GM19468 (cell line): ENCODE results near the gene NFE2L1.
A peak's percentile ranks its signal among the peaks of the same experiment; 100 is the strongest.
"Not testable (repeated sequence)": the region's sequence is repeated elsewhere in the genome, so short reads cannot be mapped to it uniquely, and the experiment has no call there.

ENCODE experiments used
- ATAC-seq: cut with Tn5 transposase; IDR thresholded peaks from one replicate; pipeline ENCODE4 v1.9.1; 2021; ENCODE audit warnings: mild to moderate bottlenecking, moderate library complexity, moderate number of reproducible peaks; ENCODE audit not compliant: unreplicated experiment; ENCODE audit errors: extremely low read depth

NFE2L1 gene

DNA sequence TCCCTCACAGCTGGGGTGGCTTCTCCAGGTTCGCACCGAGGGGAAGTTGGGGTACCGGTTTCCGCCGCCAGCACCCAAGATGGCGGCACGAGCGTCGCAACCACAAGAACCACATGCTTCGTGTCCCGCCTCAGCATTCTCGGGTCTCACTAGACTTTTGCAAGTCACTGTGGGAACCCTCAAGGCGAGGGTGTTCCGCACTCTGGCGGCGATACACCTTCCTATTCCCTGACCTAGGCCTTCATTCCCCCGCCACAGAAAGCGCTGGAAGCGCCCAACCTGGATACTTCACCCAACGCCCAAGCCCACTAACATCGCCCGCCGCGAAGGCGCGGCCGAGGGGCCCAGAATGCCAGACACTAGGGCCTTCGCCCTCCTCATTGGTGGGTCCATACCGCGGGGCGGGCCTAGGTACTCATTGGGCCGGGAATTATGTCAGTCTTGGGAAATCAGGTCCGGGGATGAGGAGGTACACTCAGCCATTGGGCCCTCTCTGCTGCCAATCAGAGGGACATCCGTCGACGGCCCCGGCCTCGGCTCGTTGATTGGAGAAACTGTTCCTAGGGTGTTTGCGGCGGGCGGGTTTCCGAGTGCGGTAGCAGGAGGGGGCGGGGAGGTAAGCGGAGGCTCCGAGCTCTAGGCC lies at the start of gene NFE2L1:
TSS of gene NFE2L1 (plus strand) at position 619 of the 643 bp plus-strand sequence. CDS start 2,760 bp downstream, outside the sequence.
- ATAC-seq = peak; percentile 85

GRCh38 chr17:47999582-47999981 lies 48.6 kb upstream of the NFE2L1 start:
- ATAC-seq = no peak

DNA sequence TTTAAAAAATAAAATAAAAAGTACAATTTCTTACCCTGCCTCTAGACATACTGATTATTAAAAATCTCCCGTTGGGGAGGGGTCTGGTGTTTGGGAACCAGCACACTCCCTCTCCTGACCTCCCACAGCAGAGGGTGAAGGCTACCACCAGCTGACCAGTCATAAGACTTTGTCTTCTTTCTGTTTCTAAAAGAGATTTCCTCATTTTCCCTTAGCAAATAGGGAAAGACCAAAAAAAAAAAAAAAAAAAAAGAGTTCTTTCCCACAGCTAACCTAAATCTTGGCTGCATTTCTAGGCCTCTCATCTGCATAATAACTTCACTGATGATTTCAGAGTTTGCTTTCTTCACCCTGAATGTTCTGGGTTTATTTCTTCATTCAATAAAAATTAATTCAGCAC lies 47.0 kb upstream of the NFE2L1 start:
- ATAC-seq = no peak

- not testable (repeated sequence) for ATAC-seq
Observed at GRCh38 chr17:48001657-48002056, 46.5 kb upstream of the NFE2L1 start.

DNA sequence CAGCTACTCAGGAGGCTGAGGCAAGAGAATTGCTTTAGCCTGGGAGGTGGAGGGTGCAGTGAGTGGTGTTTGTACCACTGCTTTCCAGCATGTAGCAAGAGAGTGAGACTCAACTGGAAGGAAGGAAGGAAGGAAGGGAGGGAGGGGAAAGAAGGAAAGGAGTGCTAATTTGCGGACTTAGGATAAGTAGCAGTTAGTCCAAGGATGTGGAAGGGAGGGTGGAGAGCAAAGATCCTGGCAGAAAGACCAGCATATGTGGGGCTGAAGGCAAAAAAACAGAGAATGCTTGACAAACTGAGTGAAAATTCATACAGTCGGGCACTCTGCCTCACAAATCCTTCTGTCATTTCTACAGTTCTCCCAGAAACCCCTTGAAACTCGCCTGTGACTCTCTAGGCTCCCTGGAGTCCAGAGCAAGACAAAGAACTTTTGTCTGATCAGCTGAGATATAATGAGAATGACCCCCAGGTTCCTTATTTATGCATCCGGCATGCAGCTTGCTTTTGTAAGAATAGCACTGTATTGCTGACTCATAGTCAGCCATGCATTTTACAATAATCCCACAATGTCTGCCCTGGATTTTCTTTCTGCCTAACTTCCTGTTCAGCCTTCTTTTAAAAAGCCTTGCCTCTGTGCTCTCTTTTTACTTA lies 45.8 kb upstream of the NFE2L1 start:
- ATAC-seq = no peak

DNA sequence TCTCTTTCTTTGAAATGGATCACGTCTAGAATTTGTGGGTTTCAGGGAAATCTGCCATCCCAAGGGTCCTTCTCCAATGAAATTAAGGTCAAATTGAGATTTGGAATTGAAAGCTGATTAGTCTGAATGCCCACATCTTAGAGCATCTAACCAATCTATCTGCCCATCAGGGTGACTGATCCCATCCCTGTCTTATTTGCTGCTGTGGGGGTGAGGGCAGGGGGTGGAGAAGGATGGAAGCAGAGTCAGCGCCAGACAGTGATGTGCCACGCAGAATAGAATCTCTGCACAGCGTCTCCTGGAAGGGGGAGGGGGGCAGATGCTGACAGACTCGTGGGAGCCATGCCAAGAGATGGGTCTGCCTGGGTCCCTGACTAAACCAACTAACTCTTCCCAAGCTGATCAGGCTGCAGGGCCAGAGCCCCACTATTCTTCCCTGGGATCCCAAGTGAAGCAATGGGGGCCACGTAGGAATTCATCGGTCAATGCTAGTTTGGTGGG lies 45.2 kb upstream of the NFE2L1 start:
- ATAC-seq = no peak

GRCh38 chr17:48003417-48004151 lies 44.6 kb upstream of the NFE2L1 start:
- ATAC-seq = no peak

DNA sequence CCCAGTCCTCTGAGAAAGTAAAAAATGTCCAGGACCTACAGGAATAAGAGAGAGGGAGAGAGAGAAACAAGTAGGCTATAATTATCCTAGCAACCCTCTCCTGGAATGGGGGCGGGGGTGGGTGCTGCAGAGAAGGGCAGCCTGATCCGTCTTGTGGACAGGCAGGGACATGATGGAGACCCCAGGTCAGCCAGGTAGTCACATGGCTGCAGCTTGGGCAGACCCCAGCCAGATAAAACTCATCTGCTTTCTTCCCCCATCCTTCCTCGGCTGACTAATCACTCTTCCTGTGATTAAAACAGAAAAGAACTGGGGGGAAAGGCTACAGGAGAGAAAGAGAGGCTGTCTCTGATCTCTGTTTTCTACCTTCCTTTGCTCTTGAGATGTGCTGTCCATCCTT lies 43.2 kb upstream of the NFE2L1 start:
- no peak for ATAC-seq

DNA sequence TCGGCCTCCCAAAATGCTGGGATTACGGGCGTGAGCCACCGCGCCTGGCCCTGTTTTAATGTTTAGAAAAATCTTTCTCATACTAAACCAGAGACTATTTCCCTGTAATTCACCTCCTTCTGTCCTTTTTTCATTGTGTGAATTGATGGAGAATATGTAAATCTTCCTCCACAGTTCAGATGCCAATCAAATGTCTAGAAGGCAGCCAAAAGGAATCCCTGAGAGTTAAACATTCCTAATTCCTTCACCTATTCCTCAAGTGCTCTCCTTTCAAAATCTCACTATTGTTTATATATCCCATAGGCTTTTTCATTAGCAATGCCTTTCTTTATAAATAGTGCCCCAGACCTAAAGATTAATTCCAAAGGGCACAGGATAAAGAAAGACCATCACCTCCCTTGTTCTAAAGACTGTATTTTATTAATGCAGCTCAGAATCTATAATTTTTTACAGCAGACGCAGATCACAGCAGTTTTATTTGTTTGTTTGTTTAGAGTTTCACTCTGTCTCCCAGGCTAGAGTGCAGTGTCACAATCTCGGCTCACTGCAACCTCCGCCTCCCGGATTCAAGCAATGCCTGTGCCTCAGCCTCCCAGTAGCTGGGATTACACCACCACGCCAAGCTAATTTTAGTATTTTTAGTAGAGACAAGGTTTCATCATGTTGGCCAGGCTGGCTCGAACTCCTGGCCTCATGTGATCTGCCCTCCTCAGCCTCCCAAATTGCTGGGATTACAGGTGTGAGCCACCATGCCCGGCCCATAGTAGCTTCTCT lies 41.0 kb upstream of the NFE2L1 start:
- no peak for ATAC-seq

- ATAC-seq = no peak
Observed at GRCh38 chr17:48010193-48010592, 38.0 kb upstream of the NFE2L1 start.

DNA sequence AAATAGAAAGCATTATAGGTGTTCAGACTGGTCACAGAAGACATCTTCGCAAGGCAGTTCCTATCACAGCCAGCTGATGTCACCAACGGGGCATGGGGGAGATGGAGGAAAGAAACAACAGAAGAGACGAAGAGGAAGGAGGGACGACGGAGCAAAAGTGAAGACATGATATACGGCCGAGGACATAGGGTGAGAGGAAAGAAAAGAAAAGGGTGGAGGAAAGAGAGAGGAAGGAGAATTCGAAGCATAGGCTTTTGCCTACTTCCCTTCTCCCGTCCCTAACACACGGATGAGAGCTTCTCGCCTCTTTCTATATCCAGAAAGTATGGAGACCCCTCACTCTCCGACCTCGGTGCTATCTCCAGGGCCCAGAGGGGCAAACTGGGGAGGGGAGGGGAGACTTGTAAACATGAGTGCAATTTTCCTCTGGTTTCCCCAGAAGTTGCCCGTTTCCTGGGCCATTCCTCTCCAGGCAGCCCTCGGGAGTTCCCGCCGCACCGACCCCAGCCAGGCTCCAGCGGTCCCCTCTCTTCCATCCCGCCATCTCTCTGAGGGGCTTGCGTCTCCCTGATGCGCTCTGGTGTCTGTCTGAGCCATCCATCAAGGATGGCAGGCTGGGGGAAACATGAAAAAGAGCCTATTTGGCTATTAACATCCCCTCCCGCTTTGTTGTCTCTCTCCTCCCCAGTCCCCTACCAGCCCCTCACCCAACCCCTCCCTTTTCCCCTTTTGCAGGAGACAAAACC lies 36.6 kb upstream of the NFE2L1 start:
- ATAC-seq = no peak

DNA sequence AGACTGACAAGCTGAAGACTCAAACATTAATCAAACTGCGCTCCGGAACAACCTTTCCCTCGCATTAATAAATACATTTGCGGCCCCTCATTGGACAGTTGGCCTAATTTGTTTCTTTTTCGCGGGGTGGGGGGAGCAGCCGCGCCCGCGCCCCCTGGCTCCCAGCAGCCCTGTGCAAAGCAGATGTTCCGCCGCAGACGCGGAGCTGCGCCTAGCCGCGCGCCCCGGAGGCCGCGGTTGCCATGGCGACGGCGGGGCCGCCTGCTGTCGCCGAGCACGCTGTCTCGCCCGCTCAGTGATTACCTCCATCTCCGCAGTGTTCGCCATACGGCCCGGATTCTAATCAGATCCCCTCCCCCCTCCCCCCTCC lies 36.0 kb upstream of the NFE2L1 start:
- no peak for ATAC-seq

DNA sequence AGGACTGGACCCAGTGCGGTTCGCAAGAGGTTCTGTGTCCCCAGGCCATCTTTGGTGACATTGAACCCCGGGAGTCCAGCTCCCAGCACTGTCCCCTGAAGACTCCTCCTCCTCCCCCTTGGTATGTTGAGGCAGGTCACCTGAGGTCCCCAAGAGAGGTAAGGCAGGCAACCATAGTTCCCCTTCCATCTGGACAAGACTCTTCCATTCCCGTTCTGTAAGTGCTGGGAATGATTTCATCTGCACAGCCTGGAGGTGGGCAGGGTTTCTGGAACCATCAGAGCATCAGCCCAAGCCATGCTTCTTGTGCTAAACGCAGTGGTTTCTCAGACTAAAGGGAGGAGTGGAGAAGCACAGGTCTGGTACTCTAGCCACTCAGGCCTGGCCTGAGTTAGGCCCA lies 35.5 kb upstream of the NFE2L1 start:
- no peak for ATAC-seq

- no peak for ATAC-seq
Observed at GRCh38 chr17:48013876-48014594, 34.1 kb upstream of the NFE2L1 start.

GRCh38 chr17:48014595-48015111 lies 33.5 kb upstream of the NFE2L1 start:
- no peak for ATAC-seq

- ATAC-seq = no peak
Observed at GRCh38 chr17:48016112-48016511, 32.0 kb upstream of the NFE2L1 start.

GRCh38 chr17:48017817-48018158 lies 30.4 kb upstream of the NFE2L1 start:
- not testable (repeated sequence) for ATAC-seq

- no peak for ATAC-seq
Observed at GRCh38 chr17:48021934-48022333, 26.2 kb upstream of the NFE2L1 start.

DNA sequence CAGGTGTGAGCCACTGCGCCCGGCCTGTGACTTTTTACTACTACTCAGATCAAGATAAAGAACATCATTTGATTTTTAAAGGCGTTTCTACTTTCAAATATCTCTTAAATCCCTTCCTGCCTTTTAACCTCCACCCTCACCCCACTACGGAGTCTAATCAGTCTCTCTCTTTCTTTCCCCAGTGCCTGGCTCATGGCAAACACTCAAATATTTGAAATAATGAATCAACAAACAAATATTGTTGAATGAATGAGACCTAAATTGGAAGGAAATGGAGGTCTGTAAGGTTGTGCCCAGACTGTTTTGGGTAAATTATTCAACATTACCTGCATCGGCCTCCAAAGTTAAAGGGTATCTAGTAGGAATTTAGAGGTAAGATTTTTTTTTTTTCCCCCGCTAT lies 25.3 kb upstream of the NFE2L1 start:
- no peak for ATAC-seq
